ENCODE measurements around the gene PRKAR1B.

The PRKAR1B gene

GRCh38 chr7:601036-601594 is 126.0 kb downstream of the PRKAR1B start:
- DNase-seq: no peak

- no peak for DNase-seq
Measured at GRCh38 chr7:600149-601035, 126.7 kb downstream of the PRKAR1B start.

GRCh38 chr7:598899-599298 is 128.2 kb downstream of the PRKAR1B start:
- no peak for DNase-seq

GRCh38 chr7:597348-598178 is 129.5 kb downstream of the PRKAR1B start:
- DNase-seq: no peak

- no peak for DNase-seq
Measured at GRCh38 chr7:596819-597182, 130.3 kb downstream of the PRKAR1B start.

- DNase-seq: no peak
Measured at GRCh38 chr7:596071-596818, 130.8 kb downstream of the PRKAR1B start.

GRCh38 chr7:595621-596010 is 131.5 kb downstream of the PRKAR1B start:
- no peak for DNase-seq

- DNase-seq: no peak
Measured at GRCh38 chr7:594920-595620, 132.0 kb downstream of the PRKAR1B start.

- DNase-seq: no peak
Measured at GRCh38 chr7:594212-594913, 132.7 kb downstream of the PRKAR1B start.

- no peak for DNase-seq
Measured at GRCh38 chr7:593324-594115, 133.6 kb downstream of the PRKAR1B start.

GRCh38 chr7:591856-592628 is 135.0 kb downstream of the PRKAR1B start:
- DNase-seq: no peak

GRCh38 chr7:590731-591551 is 136.1 kb downstream of the PRKAR1B start:
- no peak for DNase-seq

- DNase-seq: no peak
Measured at GRCh38 chr7:589781-590575, 137.1 kb downstream of the PRKAR1B start.

- no peak for DNase-seq
Measured at GRCh38 chr7:587767-588166, 139.3 kb downstream of the PRKAR1B start.

GRCh38 chr7:586494-586893 is 140.6 kb downstream of the PRKAR1B start:
- no peak for DNase-seq

GRCh38 chr7:585873-586272 is 141.2 kb downstream of the PRKAR1B start:
- no peak for DNase-seq

GRCh38 chr7:585229-585711 is 141.8 kb downstream of the PRKAR1B start:
- peak; percentile 43 to 52 for DNase-seq

- DNase-seq: no peak
Measured at GRCh38 chr7:584820-585219, 142.3 kb downstream of the PRKAR1B start.

All from stimulated activated CD4-positive, alpha-beta T cell treated with anti-CD3 and anti-CD28 coated beads, Interleukin-2, amount 100 ng/mL, for 48 hours (primary cell).